WTC11 (cell line): ENCODE measurements around the gene GPR18.

Source experiments
- JUN ChIP-seq: sonication (generic); formaldehyde crosslinking; IDR thresholded peaks from 2 replicates; pipeline ENCODE4 v1.8.0; 2023; ENCODE audit warnings: mild to moderate bottlenecking, missing genetic modification reagents
- NR2C2 ChIP-seq: sonication (generic); formaldehyde crosslinking; IDR thresholded peaks from 2 replicates; pipeline ENCODE4 v1.8.0; 2022; ENCODE audit warnings: mild to moderate bottlenecking, missing genetic modification reagents
- TEAD1 ChIP-seq: sonication (generic); formaldehyde crosslinking; IDR thresholded peaks from 2 replicates; pipeline ENCODE4 v1.8.0; 2022; ENCODE audit warnings: mild to moderate bottlenecking, missing genetic modification reagents
- TEAD4 ChIP-seq: sonication (generic); formaldehyde crosslinking; IDR thresholded peaks from 2 replicates; pipeline ENCODE4 v1.8.0; 2022; ENCODE audit warnings: mild to moderate bottlenecking, missing genetic modification reagents
- ZNF263 ChIP-seq: sonication (generic); formaldehyde crosslinking; IDR thresholded peaks from 2 replicates; pipeline ENCODE4 v1.8.1; 2022; ENCODE audit warnings: low read depth, mild to moderate bottlenecking, moderate library complexity, missing genetic modification reagents
- TF ChIP-seq, protein P1 (sequence below): sonication (generic); formaldehyde crosslinking; IDR thresholded peaks from 2 replicates; pipeline ENCODE4 v1.8.1; 2023; ENCODE audit warnings: mild to moderate bottlenecking, moderate library complexity, missing genetic modification reagents
- TF ChIP-seq, protein P2 (sequence below): fragments of 250-450 bp; sonication (Bioruptor Pico); IDR thresholded peaks from 2 replicates; pipeline ENCODE4 v2.1.2; 2022; ENCODE audit warnings: mild to moderate bottlenecking, moderate library complexity
- TF ChIP-seq, protein P3 (sequence below): fragments of 200-600 bp; IDR thresholded peaks from 2 replicates; pipeline ENCODE4 v1.8.0; 2022; ENCODE audit warnings: antibody characterized with exemption
- TF ChIP-seq, protein P4 (sequence below): sonication (generic); formaldehyde crosslinking; IDR thresholded peaks from 2 replicates; pipeline ENCODE4 v1.8.1; 2022; ENCODE audit warnings: missing genetic modification reagents, borderline replicate concordance

DNA sequence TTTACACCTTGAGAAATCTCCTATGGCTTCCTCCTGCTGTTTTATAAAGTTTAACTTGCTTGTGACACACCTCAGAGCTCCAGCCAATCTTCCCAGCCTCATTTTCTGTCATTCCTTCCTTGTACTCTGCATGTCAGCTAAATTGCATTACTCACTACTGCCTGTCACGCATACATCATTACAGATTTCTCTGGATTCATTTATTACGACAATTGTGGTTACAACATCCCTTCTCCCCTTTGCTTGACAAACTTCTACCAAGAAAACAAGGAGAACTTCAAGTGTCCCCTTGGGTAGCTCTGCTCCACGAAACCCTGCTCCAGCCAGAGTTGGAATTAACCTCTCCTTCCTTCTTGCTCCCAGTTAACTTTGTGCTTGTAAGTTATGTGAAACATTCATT is 22.0 kb upstream of the GPR18 start:
- TF ChIP-seq NR2C2 (CRISPR knock-in tag) = no peak
- TF ChIP-seq, protein P1, sequence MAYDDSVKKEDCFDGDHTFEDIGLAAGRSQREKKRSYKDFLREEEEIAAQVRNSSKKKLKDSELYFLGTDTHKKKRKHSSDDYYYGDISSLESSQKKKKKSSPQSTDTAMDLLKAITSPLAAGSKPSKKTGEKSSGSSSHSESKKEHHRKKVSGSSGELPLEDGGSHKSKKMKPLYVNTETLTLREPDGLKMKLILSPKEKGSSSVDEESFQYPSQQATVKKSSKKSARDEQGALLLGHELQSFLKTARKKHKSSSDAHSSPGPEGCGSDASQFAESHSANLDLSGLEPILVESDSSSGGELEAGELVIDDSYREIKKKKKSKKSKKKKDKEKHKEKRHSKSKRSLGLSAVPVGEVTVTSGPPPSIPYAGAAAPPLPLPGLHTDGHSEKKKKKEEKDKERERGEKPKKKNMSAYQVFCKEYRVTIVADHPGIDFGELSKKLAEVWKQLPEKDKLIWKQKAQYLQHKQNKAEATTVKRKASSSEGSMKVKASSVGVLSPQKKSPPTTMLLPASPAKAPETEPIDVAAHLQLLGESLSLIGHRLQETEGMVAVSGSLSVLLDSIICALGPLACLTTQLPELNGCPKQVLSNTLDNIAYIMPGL = no peak
- TF ChIP-seq, protein P2, sequence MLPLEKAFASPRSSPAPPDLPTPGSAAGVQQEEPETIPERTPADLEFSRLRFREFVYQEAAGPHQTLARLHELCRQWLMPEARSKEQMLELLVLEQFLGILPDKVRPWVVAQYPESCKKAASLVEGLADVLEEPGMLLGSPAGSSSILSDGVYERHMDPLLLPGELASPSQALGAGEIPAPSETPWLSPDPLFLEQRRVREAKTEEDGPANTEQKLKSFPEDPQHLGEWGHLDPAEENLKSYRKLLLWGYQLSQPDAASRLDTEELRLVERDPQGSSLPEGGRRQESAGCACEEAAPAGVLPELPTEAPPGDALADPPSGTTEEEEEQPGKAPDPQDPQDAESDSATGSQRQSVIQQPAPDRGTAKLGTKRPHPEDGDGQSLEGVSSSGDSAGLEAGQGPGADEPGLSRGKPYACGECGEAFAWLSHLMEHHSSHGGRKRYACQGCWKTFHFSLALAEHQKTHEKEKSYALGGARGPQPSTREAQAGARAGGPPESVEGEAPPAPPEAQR = no peak
- TF ChIP-seq, protein P3, sequence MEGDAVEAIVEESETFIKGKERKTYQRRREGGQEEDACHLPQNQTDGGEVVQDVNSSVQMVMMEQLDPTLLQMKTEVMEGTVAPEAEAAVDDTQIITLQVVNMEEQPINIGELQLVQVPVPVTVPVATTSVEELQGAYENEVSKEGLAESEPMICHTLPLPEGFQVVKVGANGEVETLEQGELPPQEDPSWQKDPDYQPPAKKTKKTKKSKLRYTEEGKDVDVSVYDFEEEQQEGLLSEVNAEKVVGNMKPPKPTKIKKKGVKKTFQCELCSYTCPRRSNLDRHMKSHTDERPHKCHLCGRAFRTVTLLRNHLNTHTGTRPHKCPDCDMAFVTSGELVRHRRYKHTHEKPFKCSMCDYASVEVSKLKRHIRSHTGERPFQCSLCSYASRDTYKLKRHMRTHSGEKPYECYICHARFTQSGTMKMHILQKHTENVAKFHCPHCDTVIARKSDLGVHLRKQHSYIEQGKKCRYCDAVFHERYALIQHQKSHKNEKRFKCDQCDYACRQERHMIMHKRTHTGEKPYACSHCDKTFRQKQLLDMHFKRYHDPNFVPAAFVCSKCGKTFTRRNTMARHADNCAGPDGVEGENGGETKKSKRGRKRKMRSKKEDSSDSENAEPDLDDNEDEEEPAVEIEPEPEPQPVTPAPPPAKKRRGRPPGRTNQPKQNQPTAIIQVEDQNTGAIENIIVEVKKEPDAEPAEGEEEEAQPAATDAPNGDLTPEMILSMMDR = no peak
- TF ChIP-seq, protein P4, sequence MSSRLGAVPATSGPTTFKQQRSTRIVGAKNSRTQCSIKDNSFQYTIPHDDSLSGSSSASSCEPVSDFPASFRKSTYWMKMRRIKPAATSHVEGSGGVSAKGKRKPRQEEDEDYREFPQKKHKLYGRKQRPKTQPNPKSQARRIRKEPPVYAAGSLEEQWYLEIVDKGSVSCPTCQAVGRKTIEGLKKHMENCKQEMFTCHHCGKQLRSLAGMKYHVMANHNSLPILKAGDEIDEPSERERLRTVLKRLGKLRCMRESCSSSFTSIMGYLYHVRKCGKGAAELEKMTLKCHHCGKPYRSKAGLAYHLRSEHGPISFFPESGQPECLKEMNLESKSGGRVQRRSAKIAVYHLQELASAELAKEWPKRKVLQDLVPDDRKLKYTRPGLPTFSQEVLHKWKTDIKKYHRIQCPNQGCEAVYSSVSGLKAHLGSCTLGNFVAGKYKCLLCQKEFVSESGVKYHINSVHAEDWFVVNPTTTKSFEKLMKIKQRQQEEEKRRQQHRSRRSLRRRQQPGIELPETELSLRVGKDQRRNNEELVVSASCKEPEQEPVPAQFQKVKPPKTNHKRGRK = no peak
- no peak for TF ChIP-seq TEAD1
- TF ChIP-seq JUN (CRISPR knock-in tag) = no peak
- no peak for TF ChIP-seq TEAD4 (CRISPR knock-in tag)
- no peak for TF ChIP-seq ZNF263 (CRISPR knock-in tag)
